ENCODE results near the gene CRB3. TPM values are rescaled to one million over a fixed set of nuclear protein-coding genes. Genes with fewer than 3 reads are reported as not detected.
"Not testable (repeated sequence)": the region's sequence is repeated elsewhere in the genome, so short reads cannot be mapped to it uniquely, and the experiment has no call there.

CRB3 gene
- total and polyA plus RNA-seq, 4 experiments from 2014 or later, result 4.2 to 10.3 (median 4.7) TPM

- intact Hi-C loops (cut with micrococcal nuclease), result loop anchor here (10.0 kb wide), 1 partner anchor 78 kb away; the partner anchor contains the start of gene TUBB4A
- Mint-ChIP-seq H3K4me1 (peaks cover 13 to 31% (median 25%) of the 10 kb centered on the region in 4 donors), H3K4me3 (no peak overlapping the region), H3K36me3 (peaks cover 0 to 15% of the 10 kb centered on the region in 2 donors), H3K9me3 (peaks cover 0 to 2% (median 0%) of the 10 kb centered on the region in 8 donors), H3K27ac (no peak overlapping the region), H3K27me3 (no peaks in the 10 kb centered on the region)
- peaks cover 34% of the 10 kb centered on the region for H3K4me1 ChIP-seq (ENCODE audit: insufficient read depth, low read length)
- H3K36me3 ChIP-seq (ENCODE audit: insufficient read depth, low read length), result peaks cover 4% of the 10 kb centered on the region
- no peak overlapping the region for H3K27ac ChIP-seq (ENCODE audit: low read depth, low read length)
- CTCF ChIA-PET (ENCODE audit: partially characterized antibody), result no interaction called here
- H3K4me3 ChIP-seq (ENCODE audit: low read length in 2 of 2), result no peak overlapping the region
- no peaks in the 10 kb centered on the region for H3K9me3 ChIP-seq (ENCODE audit: control insufficient read depth in 1 of 2, low read length in 2 of 2)
- no peaks in the 10 kb centered on the region for H3K27me3 ChIP-seq (ENCODE audit: insufficient read depth, low read length)
- no peak for DNase-seq
- POLR2A ChIA-PET (ENCODE audit: partially characterized antibody), result no interaction called here
These were observed 36.9 kb upstream of the CRB3 start for GRCh38 chr19:6427131-6427530.

GRCh38 chr19:6428692-6429418, 35.2 kb upstream of the CRB3 start:
- H3K4me3 Mint-ChIP-seq; POLR2A ChIA-PET (ENCODE audit: partially characterized antibody); H3K9me3 Mint-ChIP-seq: not testable (repeated sequence)

GRCh38 chr19:6429419-6430221, 34.5 kb upstream of the CRB3 start:
- Histone ChIP-seq H3K27ac (ENCODE audit: low read depth, low read length) (no peak overlapping the region), H3K36me3 (ENCODE audit: insufficient read depth, low read length) (no peaks in the 10 kb centered on the region), H3K9me3 (ENCODE audit: control insufficient read depth in 1 of 2, low read length in 2 of 2) (no peaks in the 10 kb centered on the region), H3K27me3 (ENCODE audit: insufficient read depth, low read length) (no peaks in the 10 kb centered on the region), H3K4me3 (ENCODE audit: low read length in 2 of 2) (no peak overlapping the region), H3K4me1 (ENCODE audit: insufficient read depth, low read length) (peaks cover 15% of the 10 kb centered on the region)
- no peak for DNase-seq
- POLR2A ChIA-PET (ENCODE audit: partially characterized antibody), result no interaction called here
- Mint-ChIP-seq H3K36me3 (peaks cover 0 to 2% of the 10 kb centered on the region in 2 donors), H3K27ac (no peak overlapping the region), H3K9me3 (peaks cover 0 to 2% (median 0%) of the 10 kb centered on the region in 8 donors), H3K4me3 (no peak overlapping the region), H3K27me3 (no peaks in the 10 kb centered on the region), H3K4me1 (peaks cover 4 to 13% (median 9%) of the 10 kb centered on the region in 4 donors)
- CTCF ChIA-PET (ENCODE audit: partially characterized antibody), result interaction anchor here (0.6 kb wide), 1 partner anchor 75 kb away, joined by 3 read pairs; no protein-coding TSS in a partner anchor
- intact Hi-C loops (cut with micrococcal nuclease), result loop anchor here (10.0 kb wide), 1 partner anchor 75 kb away; the partner anchor contains the start of gene TUBB4A

More at GRCh38 chr19:6428692-6429418, 35.2 kb upstream of the CRB3 start:
- H3K4me3 ChIP-seq (ENCODE audit: low read length in 2 of 2); CTCF ChIA-PET (ENCODE audit: partially characterized antibody); H3K27ac ChIP-seq (ENCODE audit: low read depth, low read length); H3K36me3 ChIP-seq (ENCODE audit: insufficient read depth, low read length); H3K27me3 Mint-ChIP-seq; DNase-seq; H3K27ac Mint-ChIP-seq; H3K9me3 ChIP-seq (ENCODE audit: control insufficient read depth in 1 of 2, low read length in 2 of 2); H3K27me3 ChIP-seq (ENCODE audit: insufficient read depth, low read length); H3K36me3 Mint-ChIP-seq: not testable (repeated sequence)
- H3K4me1 Mint-ChIP-seq, result peaks cover 4 to 14% (median 10%) of the 10 kb centered on the region in 4 donors
- peaks cover 17% of the 10 kb centered on the region for H3K4me1 ChIP-seq (ENCODE audit: insufficient read depth, low read length)
- intact Hi-C loops (cut with micrococcal nuclease), result loop anchor here (10.0 kb wide), 1 partner anchor 76 kb away; the partner anchor contains the start of gene TUBB4A

- POLR2A ChIA-PET (ENCODE audit: partially characterized antibody), result interaction anchor here (1.0 kb wide), 1 partner anchor 29 kb away, joined by 4 read pairs; no protein-coding TSS in a partner anchor
- Mint-ChIP-seq H3K36me3 (no peaks in the 10 kb centered on the region), H3K27me3 (no peaks in the 10 kb centered on the region), H3K4me3 (peak overlapping the region in 1 of 8 donors; percentile 58), H3K27ac (no peak overlapping the region), H3K9me3 (no peaks in the 10 kb centered on the region), H3K4me1 (peaks cover 0 to 1% (median 0%) of the 10 kb centered on the region in 4 donors)
- Histone ChIP-seq H3K9me3 (ENCODE audit: control insufficient read depth in 1 of 2, low read length in 2 of 2) (no peaks in the 10 kb centered on the region), H3K27me3 (ENCODE audit: insufficient read depth, low read length) (no peaks in the 10 kb centered on the region), H3K4me3 (ENCODE audit: low read length in 2 of 2) (no peak overlapping the region), H3K27ac (ENCODE audit: low read depth, low read length) (no peak overlapping the region), H3K4me1 (ENCODE audit: insufficient read depth, low read length) (peaks cover 4% of the 10 kb centered on the region), H3K36me3 (ENCODE audit: insufficient read depth, low read length) (no peaks in the 10 kb centered on the region)
- CTCF ChIA-PET (ENCODE audit: partially characterized antibody), result no interaction called here
- DNase-seq, result peak in 1 of 5 donors; percentile 14
- intact Hi-C loops (cut with micrococcal nuclease), result no loop called here
These were observed 32.2 kb upstream of the CRB3 start for GRCh38 chr19:6431891-6432290.

GRCh38 chr19:6433165-6433564, 30.9 kb upstream of the CRB3 start:
- POLR2A ChIA-PET (ENCODE audit: partially characterized antibody), result no interaction called here
- Histone ChIP-seq H3K4me3 (ENCODE audit: low read length in 2 of 2) (no peak overlapping the region), H3K9me3 (ENCODE audit: control insufficient read depth in 1 of 2, low read length in 2 of 2) (no peaks in the 10 kb centered on the region), H3K36me3 (ENCODE audit: insufficient read depth, low read length) (no peaks in the 10 kb centered on the region), H3K27ac (ENCODE audit: low read depth, low read length) (no peak overlapping the region), H3K27me3 (ENCODE audit: insufficient read depth, low read length) (no peaks in the 10 kb centered on the region), H3K4me1 (ENCODE audit: insufficient read depth, low read length) (peaks cover 4% of the 10 kb centered on the region)
- CTCF ChIA-PET (ENCODE audit: partially characterized antibody), result no interaction called here
- no peaks in the 10 kb centered on the region for H3K27me3 Mint-ChIP-seq
- no peak overlapping the region for H3K27ac Mint-ChIP-seq
- DNase-seq, result no peak
- intact Hi-C loops (cut with micrococcal nuclease), result no loop called here
- H3K4me3 Mint-ChIP-seq, result no peak overlapping the region
- peaks cover 0 to 1% (median 0%) of the 10 kb centered on the region in 4 donors for H3K4me1 Mint-ChIP-seq
- H3K9me3 Mint-ChIP-seq, result no peaks in the 10 kb centered on the region
- no peaks in the 10 kb centered on the region for H3K36me3 Mint-ChIP-seq

GRCh38 chr19:6433663-6434062, 30.4 kb upstream of the CRB3 start, which contains the start of gene SLC25A41:
SLC25A41 (minus strand) TSS chr19:6433763; CDS start chr19:6433693, 70 bp downstream.
- Mint-ChIP-seq H3K9me3 (no peaks in the 10 kb centered on the region), H3K36me3 (no peaks in the 10 kb centered on the region), H3K27ac (no peak within 1 kb of the TSS), H3K4me3 (no peak within 1 kb of the TSS), H3K4me1 (peaks cover 0 to 1% (median 0%) of the 10 kb centered on the region in 4 donors), H3K27me3 (no peaks in the 10 kb centered on the region)
- no peak for DNase-seq
- H3K4me3 ChIP-seq (ENCODE audit: low read length in 2 of 2), result no peak within 1 kb of the TSS
- ChIA-PET CTCF (ENCODE audit: partially characterized antibody) (no interaction called here), POLR2A (ENCODE audit: partially characterized antibody) (no interaction called here)
- H3K27me3 ChIP-seq (ENCODE audit: insufficient read depth, low read length), result no peaks in the 10 kb centered on the region
- intact Hi-C loops (cut with micrococcal nuclease), result no loop called here
- no peaks in the 10 kb centered on the region for H3K36me3 ChIP-seq (ENCODE audit: insufficient read depth, low read length)
- H3K4me1 ChIP-seq (ENCODE audit: insufficient read depth, low read length), result peaks cover 4% of the 10 kb centered on the region
- H3K27ac ChIP-seq (ENCODE audit: low read depth, low read length), result no peak within 1 kb of the TSS
- H3K9me3 ChIP-seq (ENCODE audit: control insufficient read depth in 1 of 2, low read length in 2 of 2), result no peaks in the 10 kb centered on the region

GRCh38 chr19:6439743-6440142, 24.3 kb upstream of the CRB3 start:
- Histone ChIP-seq H3K4me1 (ENCODE audit: insufficient read depth, low read length) (no peaks in the 10 kb centered on the region), H3K27ac (ENCODE audit: low read depth, low read length) (no peak overlapping the region), H3K36me3 (ENCODE audit: insufficient read depth, low read length) (no peaks in the 10 kb centered on the region), H3K4me3 (ENCODE audit: low read length in 2 of 2) (no peak overlapping the region), H3K27me3 (ENCODE audit: insufficient read depth, low read length) (no peaks in the 10 kb centered on the region), H3K9me3 (ENCODE audit: control insufficient read depth in 1 of 2, low read length in 2 of 2) (no peaks in the 10 kb centered on the region)
- CTCF ChIA-PET (ENCODE audit: partially characterized antibody), result no interaction called here
- H3K4me1 Mint-ChIP-seq, result no peaks in the 10 kb centered on the region
- no peak for DNase-seq
- intact Hi-C loops (cut with micrococcal nuclease), result no loop called here
- H3K9me3 Mint-ChIP-seq, result no peaks in the 10 kb centered on the region
- H3K36me3 Mint-ChIP-seq, result no peaks in the 10 kb centered on the region
- peak overlapping the region in 1 of 7 donors; percentile 57 for H3K27ac Mint-ChIP-seq
- POLR2A ChIA-PET (ENCODE audit: partially characterized antibody), result no interaction called here
- no peaks in the 10 kb centered on the region for H3K27me3 Mint-ChIP-seq
- H3K4me3 Mint-ChIP-seq, result no peak overlapping the region
